HG02943 (cell line): ENCODE measurements around the gene CFB.
"Not testable (repeated sequence)": the region's sequence is repeated elsewhere in the genome, so short reads cannot be mapped to it uniquely, and the experiment has no call there.

ENCODE experiments used
- ATAC-seq: cut with Tn5 transposase; IDR thresholded peaks from one replicate; pipeline ENCODE4 v1.9.1; 2021; ENCODE audit warnings: mild to moderate bottlenecking, low read depth, moderate library complexity; ENCODE audit not compliant: unreplicated experiment

CFB gene

DNA sequence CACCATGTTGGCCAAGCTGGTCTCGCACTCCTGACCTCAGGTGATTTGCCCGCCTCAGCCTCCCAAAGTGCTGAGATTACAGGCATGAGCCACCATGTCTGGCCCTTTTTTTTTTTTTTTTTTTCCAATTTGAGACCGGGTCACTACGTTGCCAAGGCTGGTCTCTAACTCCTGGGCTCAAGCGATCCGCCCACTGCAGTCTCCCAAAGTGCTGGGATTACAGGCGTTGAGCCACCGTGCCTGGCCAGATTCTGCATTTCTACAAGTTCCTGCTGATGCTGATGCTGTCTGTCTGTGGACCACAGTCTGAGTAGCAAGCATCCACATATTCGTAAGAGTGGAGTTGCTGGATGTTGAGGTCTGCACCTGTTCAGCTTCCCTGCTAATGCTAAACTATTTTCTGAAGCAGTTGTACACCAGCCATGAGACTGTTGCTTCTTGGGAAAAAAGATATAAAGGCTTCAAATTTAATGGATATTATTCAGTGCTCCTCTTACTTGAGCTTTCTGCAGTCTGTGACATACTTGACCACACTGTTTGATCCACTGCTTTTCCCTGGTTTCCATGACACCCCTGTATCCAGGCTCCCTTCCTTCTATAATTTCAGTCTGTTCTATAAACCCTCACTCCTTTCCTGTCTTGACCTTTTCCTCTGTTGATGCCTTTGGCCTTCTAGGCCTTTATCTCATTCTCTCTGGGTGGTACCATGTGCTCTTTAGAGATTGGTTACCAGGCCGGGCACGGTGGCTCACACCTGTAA lies 33.9 kb upstream of the CFB start:
- no peak for ATAC-seq

DNA sequence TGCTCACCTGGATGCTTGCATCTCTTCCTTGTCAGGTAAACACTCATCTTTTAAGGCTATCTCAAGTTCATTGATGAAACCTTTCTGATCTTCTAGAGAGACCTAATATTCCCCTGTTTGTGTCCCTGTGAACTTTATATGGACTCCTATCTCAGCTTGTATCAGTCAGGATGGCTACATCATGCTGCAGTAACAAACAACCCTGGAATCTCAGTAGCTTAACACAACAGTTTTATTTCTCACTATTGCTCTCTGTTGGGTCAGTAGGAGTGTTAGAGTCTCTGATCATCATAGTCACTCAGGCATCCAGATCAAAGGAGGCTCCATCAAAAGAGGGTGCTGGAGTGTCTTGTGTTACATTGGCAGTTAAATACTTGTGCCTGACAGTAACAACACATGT lies 30.5 kb upstream of the CFB start:
- no peak for ATAC-seq

GRCh38 chr6:31915756-31916155 lies 30.1 kb upstream of the CFB start:
- ATAC-seq = no peak

DNA sequence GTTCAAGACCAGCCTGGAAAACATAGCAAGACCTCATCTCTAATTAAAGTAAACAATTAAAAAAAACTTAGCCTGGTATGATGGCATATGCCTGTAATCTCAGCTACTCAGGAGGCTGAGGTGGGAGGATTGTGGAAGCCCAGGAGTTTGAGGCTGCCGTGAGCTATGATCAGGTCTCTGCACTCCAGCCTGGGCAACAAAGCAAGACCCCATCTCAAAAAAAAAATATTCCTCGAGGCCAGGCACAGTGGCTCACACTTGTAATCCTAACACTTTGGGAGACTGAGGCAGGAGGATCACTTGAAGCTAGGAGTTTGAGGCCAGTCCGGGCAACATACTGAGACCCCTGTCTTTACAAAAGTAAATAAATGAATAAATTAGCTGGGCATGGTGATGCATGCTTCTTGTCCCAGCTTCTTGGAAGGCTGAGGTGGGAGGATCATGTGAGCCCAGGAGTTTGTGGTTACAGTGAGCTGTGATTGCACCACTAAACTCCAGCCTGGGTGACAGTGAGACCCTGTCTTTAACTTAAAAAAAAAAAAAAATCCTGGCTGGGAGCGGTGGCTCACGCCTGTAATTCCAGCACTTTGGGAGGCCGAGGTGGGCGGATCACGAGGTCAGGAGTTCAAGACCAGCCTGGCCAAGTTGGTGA lies 27.7 kb upstream of the CFB start:
- ATAC-seq = no peak

GRCh38 chr6:31919624-31920303 lies 26.1 kb upstream of the CFB start:
- ATAC-seq = no peak

- ATAC-seq = no peak
These were observed 25.1 kb upstream of the CFB start for GRCh38 chr6:31920811-31921210.

- no peak for ATAC-seq
These were observed 23.0 kb upstream of the CFB start for GRCh38 chr6:31922942-31923341.

- ATAC-seq = no peak
These were observed 18.5 kb upstream of the CFB start, which contains the start of gene C2 for GRCh38 chr6:31927242-31927862. Gene C2 (plus strand): TSS chr6:31927717. CDS start chr6:31927753, 36 bp downstream.

DNA sequence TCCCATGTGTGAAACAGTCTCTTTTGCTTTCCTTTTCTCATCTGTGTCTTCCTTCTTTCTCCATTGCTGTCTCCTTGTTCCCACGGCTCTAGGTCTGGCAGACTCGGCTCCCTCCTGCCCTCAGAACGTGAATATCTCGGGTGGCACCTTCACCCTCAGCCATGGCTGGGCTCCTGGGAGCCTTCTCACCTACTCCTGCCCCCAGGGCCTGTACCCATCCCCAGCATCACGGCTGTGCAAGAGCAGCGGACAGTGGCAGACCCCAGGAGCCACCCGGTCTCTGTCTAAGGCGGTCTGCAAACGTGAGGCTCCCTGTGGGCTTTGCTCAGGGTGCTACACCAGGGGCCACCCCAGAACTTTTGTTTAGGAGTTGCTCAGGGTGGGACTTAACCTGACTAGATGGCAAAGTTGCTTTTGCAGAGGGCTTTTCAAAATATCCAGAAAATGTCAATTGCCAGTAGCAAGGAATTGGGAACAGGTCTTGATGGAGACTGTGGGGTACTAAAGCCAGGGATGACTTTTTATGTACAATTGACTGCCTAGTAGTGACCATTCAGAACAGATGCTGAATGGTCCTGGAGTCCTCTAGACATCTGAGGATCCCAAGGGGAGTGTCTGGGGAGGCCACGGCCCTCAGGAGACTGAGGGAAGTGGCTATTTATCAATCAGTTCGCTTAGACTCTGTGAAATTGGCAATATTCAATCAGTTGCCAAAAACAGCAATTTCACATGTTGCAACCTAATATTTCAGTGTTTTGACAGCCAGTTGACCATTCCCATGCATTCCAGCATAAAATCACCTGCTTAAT lies 17.8 kb upstream of the CFB start:
- no peak for ATAC-seq

DNA sequence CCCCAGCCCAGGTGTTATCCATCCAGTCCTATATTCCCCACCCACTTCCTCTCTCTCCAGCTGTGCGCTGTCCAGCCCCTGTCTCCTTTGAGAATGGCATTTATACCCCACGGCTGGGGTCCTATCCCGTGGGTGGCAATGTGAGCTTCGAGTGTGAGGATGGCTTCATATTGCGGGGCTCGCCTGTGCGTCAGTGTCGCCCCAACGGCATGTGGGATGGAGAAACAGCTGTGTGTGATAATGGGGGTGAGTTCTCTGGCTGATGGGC lies 17.3 kb upstream of the CFB start:
- ATAC-seq = no peak

DNA sequence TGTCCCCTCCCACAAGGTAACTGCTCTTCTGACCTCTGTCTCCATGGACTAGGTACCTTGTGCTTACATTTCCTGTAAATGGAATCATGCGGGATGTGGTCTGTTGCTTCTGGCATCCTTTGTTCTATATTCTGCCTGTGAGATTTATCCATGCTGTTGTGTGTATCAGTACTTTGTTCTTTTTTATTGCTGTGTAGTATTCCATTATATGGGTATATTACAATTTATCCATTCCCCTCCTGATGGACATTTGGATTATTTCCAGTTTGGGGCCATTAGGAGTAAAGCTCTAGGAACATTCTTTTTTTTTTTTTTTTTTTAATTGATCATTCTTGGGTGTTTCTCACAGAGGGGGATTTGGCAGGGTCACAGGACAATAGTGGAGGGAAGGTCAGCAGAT lies 14.9 kb upstream of the CFB start:
- ATAC-seq = no peak

- not testable (repeated sequence) for ATAC-seq
These were observed 13.8 kb upstream of the CFB start for GRCh38 chr6:31932137-31932536.

DNA sequence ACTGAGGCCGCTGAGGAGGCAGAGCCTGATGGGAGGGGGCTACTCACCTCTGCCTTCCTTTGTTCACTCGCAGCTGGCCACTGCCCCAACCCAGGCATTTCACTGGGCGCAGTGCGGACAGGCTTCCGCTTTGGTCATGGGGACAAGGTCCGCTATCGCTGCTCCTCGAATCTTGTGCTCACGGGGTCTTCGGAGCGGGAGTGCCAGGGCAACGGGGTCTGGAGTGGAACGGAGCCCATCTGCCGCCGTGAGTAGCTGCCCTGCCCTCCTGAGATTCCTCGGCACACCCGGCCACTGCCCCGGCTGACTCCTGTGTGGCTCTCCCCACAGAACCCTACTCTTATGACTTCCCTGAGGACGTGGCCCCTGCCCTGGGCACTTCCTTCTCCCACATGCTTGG lies 12.4 kb upstream of the CFB start:
- no peak for ATAC-seq

GRCh38 chr6:31935021-31935420 lies 10.9 kb upstream of the CFB start:
- ATAC-seq = no peak

- no peak for ATAC-seq
These were observed 10.1 kb upstream of the CFB start for GRCh38 chr6:31935823-31936222.

GRCh38 chr6:31940256-31940664 lies 5.6 kb upstream of the CFB start:
- ATAC-seq = no peak

DNA sequence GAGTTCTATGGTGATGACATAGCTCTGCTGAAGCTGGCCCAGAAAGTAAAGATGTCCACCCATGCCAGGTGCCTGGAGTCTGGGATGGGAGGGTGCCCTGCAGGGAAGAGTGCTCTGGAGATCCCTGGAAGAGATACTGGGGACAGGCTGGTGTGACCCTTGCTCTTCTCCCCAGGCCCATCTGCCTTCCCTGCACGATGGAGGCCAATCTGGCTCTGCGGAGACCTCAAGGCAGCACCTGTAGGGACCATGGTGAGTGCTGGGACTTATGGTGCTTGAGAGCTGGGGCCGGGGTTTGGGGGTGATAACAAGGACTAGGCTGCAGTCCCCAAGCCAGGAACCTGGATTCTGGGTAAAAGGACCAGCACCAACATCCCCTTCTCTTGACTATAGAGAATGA lies 2.2 kb upstream of the CFB start:
- no peak for ATAC-seq

GRCh38 chr6:31945154-31945506 lies 765 bp upstream of the CFB start:
- ATAC-seq = no peak

DNA sequence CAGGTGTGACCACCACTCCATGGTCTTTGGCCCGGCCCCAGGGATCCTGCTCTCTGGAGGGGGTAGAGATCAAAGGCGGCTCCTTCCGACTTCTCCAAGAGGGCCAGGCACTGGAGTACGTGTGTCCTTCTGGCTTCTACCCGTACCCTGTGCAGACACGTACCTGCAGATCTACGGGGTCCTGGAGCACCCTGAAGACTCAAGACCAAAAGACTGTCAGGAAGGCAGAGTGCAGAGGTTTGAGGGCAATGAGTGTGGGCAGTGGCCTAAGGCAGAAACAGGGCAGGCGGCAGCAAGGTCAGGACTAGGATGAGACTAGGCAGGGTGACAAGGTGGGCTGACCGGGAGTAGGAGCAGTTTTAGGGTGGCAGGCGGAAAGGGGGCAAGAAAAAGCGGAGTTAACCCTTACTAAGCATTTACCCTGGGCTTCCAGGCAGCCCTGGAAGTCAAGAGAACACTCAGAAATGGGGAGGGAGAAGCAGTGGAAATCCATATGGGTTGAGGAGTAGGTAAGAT lies 533 bp downstream of the CFB start:
- ATAC-seq = no peak

- no peak for ATAC-seq
These were observed 1.3 kb downstream of the CFB start for GRCh38 chr6:31947070-31947675.
